PC-3 (cell line): Measurements from ENCODE around the gene UBASH3B.

Experiments used
- CTCF ChIP-seq: fragments of 300-600 bp; sonication (generic); conservative IDR thresholded peaks from 2 replicates; pipeline ENCODE4 v1.5.1; 2017; ENCODE audit warnings: antibody characterized with exemption, low read depth, mild to moderate bottlenecking, low read length
- EZH2phosphoT487 ChIP-seq: fragments of 300-600 bp; sonication (generic); IDR thresholded peaks from 2 replicates; pipeline ENCODE4 v1.6.1; 2018; ENCODE audit warnings: mild to moderate bottlenecking, antibody characterized with exemption, low read length, borderline replicate concordance

- no peak for TF ChIP-seq CTCF
- no peak for TF ChIP-seq EZH2phosphoT487
Measured at GRCh38 chr11:122782222-122782621, 126.7 kb downstream of the UBASH3B start.
